ENCODE results near the gene HOXD12.

DNA sequence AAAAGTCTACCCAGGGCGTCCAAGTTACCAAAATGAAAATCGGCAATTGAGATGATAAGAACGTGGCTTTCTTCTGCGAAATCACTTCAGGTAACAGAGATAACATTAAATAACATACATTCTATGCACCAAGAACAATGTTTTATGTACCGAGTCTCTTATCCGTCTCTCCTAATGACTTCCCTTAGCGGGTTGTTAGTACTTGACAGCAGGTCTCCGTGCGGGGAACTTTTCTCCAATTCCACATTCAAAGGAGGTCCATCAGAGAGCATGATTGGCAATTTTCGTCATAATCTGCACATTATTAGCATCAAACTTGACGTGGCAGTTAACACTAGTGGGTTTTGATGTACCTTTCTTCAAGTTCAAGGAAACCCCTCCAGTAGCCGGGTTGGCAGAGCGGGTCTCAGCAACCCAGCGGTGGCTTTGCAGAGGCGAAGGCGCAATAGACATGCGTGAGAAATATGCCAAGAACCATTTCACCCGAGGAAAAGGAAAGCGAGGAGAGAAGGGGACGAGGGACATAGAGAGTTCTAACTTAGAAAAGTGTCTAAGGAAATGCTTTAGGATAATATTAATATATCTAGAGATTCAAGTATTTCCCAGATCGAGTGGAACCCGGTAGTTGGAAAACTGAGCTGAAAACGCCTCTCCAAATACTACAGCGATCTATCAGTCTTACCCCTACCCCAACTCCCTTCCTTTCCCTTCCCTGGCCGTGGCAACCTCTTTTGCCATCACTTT is 20.9 kb upstream of the HOXD12 start:
- TF ChIP-seq, protein P1, sequence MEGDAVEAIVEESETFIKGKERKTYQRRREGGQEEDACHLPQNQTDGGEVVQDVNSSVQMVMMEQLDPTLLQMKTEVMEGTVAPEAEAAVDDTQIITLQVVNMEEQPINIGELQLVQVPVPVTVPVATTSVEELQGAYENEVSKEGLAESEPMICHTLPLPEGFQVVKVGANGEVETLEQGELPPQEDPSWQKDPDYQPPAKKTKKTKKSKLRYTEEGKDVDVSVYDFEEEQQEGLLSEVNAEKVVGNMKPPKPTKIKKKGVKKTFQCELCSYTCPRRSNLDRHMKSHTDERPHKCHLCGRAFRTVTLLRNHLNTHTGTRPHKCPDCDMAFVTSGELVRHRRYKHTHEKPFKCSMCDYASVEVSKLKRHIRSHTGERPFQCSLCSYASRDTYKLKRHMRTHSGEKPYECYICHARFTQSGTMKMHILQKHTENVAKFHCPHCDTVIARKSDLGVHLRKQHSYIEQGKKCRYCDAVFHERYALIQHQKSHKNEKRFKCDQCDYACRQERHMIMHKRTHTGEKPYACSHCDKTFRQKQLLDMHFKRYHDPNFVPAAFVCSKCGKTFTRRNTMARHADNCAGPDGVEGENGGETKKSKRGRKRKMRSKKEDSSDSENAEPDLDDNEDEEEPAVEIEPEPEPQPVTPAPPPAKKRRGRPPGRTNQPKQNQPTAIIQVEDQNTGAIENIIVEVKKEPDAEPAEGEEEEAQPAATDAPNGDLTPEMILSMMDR (IDR thresholded peaks at IDR 0.05): no peak
- TF ChIP-seq POLR2A (IDR thresholded peaks at IDR 0.05) (no peak), POLR2AphosphoS5 (IDR thresholded peaks at IDR 0.05) (no peak)

Measured in gastroesophageal sphincter (tissue), 3 donors.